ENCODE results near the gene FAM72C.
"Not testable (repeated sequence)": the region's sequence is repeated elsewhere in the genome, so short reads cannot be mapped to it uniquely, and the experiment has no call there.

FAM72C gene

GRCh38 chr1:144002141-144002881 is 30.5 kb upstream of the FAM72C start:
- peak; percentile 75 for ATAC-seq (ENCODE audit: low read depth)
- not testable (repeated sequence) for H3K27ac ChIP-seq (ENCODE audit: poor library complexity, severe bottlenecking); H3K4me3 ChIP-seq (ENCODE audit: severe bottlenecking); H3K27me3 ChIP-seq (ENCODE audit: insufficient read depth, poor library complexity, severe bottlenecking); DNase-seq (ENCODE audit: low spot score); H3K36me3 ChIP-seq (ENCODE audit: low read depth); H3K9me3 ChIP-seq (ENCODE audit: severe bottlenecking); H3K4me1 ChIP-seq (ENCODE audit: insufficient read depth, poor library complexity, severe bottlenecking)

- not testable (repeated sequence) for ATAC-seq (ENCODE audit: low read depth); H3K4me1 ChIP-seq (ENCODE audit: insufficient read depth, poor library complexity, severe bottlenecking); H3K9me3 ChIP-seq (ENCODE audit: severe bottlenecking); DNase-seq (ENCODE audit: low spot score); H3K4me3 ChIP-seq (ENCODE audit: severe bottlenecking); H3K27me3 ChIP-seq (ENCODE audit: insufficient read depth, poor library complexity, severe bottlenecking); H3K36me3 ChIP-seq (ENCODE audit: low read depth); H3K27ac ChIP-seq (ENCODE audit: poor library complexity, severe bottlenecking)
Measured at GRCh38 chr1:144001077-144001476, 29.3 kb upstream of the FAM72C start.

- DNase-seq (ENCODE audit: low spot score); H3K27me3 ChIP-seq (ENCODE audit: insufficient read depth, poor library complexity, severe bottlenecking); H3K27ac ChIP-seq (ENCODE audit: poor library complexity, severe bottlenecking); H3K4me3 ChIP-seq (ENCODE audit: severe bottlenecking); H3K9me3 ChIP-seq (ENCODE audit: severe bottlenecking); H3K36me3 ChIP-seq (ENCODE audit: low read depth); H3K4me1 ChIP-seq (ENCODE audit: insufficient read depth, poor library complexity, severe bottlenecking): not testable (repeated sequence)
- ATAC-seq (ENCODE audit: low read depth), result peak; percentile 75
Measured at GRCh38 chr1:143996020-143996419, 24.2 kb upstream of the FAM72C start.

- H3K36me3 ChIP-seq (ENCODE audit: low read depth); H3K4me1 ChIP-seq (ENCODE audit: insufficient read depth, poor library complexity, severe bottlenecking); H3K27me3 ChIP-seq (ENCODE audit: insufficient read depth, poor library complexity, severe bottlenecking); DNase-seq (ENCODE audit: low spot score); H3K27ac ChIP-seq (ENCODE audit: poor library complexity, severe bottlenecking); H3K9me3 ChIP-seq (ENCODE audit: severe bottlenecking); H3K4me3 ChIP-seq (ENCODE audit: severe bottlenecking): not testable (repeated sequence)
- peak; percentile 63; the same call in 1 of the 3 replicates for ATAC-seq (ENCODE audit: low read depth)
Measured at GRCh38 chr1:143993301-143993907, 21.6 kb upstream of the FAM72C start.

- ATAC-seq (ENCODE audit: low read depth), result peak; percentile 57
- not testable (repeated sequence) for DNase-seq (ENCODE audit: low spot score); H3K27me3 ChIP-seq (ENCODE audit: insufficient read depth, poor library complexity, severe bottlenecking); H3K36me3 ChIP-seq (ENCODE audit: low read depth); H3K9me3 ChIP-seq (ENCODE audit: severe bottlenecking); H3K27ac ChIP-seq (ENCODE audit: poor library complexity, severe bottlenecking); H3K4me3 ChIP-seq (ENCODE audit: severe bottlenecking); H3K4me1 ChIP-seq (ENCODE audit: insufficient read depth, poor library complexity, severe bottlenecking)
Measured at GRCh38 chr1:143990699-143991098, 18.9 kb upstream of the FAM72C start.

GRCh38 chr1:143989719-143990118 is 17.9 kb upstream of the FAM72C start:
- DNase-seq (ENCODE audit: low spot score); H3K4me3 ChIP-seq (ENCODE audit: severe bottlenecking); H3K27ac ChIP-seq (ENCODE audit: poor library complexity, severe bottlenecking); H3K27me3 ChIP-seq (ENCODE audit: insufficient read depth, poor library complexity, severe bottlenecking); ATAC-seq (ENCODE audit: low read depth); H3K9me3 ChIP-seq (ENCODE audit: severe bottlenecking); H3K36me3 ChIP-seq (ENCODE audit: low read depth); H3K4me1 ChIP-seq (ENCODE audit: insufficient read depth, poor library complexity, severe bottlenecking): not testable (repeated sequence)

GRCh38 chr1:143989427-143989712 is 17.6 kb upstream of the FAM72C start:
- not testable (repeated sequence) for H3K27me3 ChIP-seq (ENCODE audit: insufficient read depth, poor library complexity, severe bottlenecking); H3K9me3 ChIP-seq (ENCODE audit: severe bottlenecking); H3K27ac ChIP-seq (ENCODE audit: poor library complexity, severe bottlenecking); DNase-seq (ENCODE audit: low spot score); H3K4me3 ChIP-seq (ENCODE audit: severe bottlenecking); H3K36me3 ChIP-seq (ENCODE audit: low read depth); H3K4me1 ChIP-seq (ENCODE audit: insufficient read depth, poor library complexity, severe bottlenecking); ATAC-seq (ENCODE audit: low read depth)

GRCh38 chr1:143988602-143989426 is 17.0 kb upstream of the FAM72C start:
- H3K9me3 ChIP-seq (ENCODE audit: severe bottlenecking); H3K27ac ChIP-seq (ENCODE audit: poor library complexity, severe bottlenecking); H3K27me3 ChIP-seq (ENCODE audit: insufficient read depth, poor library complexity, severe bottlenecking); DNase-seq (ENCODE audit: low spot score); H3K4me3 ChIP-seq (ENCODE audit: severe bottlenecking); ATAC-seq (ENCODE audit: low read depth); H3K4me1 ChIP-seq (ENCODE audit: insufficient read depth, poor library complexity, severe bottlenecking); H3K36me3 ChIP-seq (ENCODE audit: low read depth): not testable (repeated sequence)

GRCh38 chr1:143987868-143988267 is 16.1 kb upstream of the FAM72C start:
- H3K27me3 ChIP-seq (ENCODE audit: insufficient read depth, poor library complexity, severe bottlenecking); H3K4me3 ChIP-seq (ENCODE audit: severe bottlenecking); H3K36me3 ChIP-seq (ENCODE audit: low read depth); H3K4me1 ChIP-seq (ENCODE audit: insufficient read depth, poor library complexity, severe bottlenecking); DNase-seq (ENCODE audit: low spot score); H3K9me3 ChIP-seq (ENCODE audit: severe bottlenecking); H3K27ac ChIP-seq (ENCODE audit: poor library complexity, severe bottlenecking); ATAC-seq (ENCODE audit: low read depth): not testable (repeated sequence)

GRCh38 chr1:143984721-143985473 is 13.1 kb upstream of the FAM72C start:
- ATAC-seq (ENCODE audit: low read depth); H3K9me3 ChIP-seq (ENCODE audit: severe bottlenecking); H3K36me3 ChIP-seq (ENCODE audit: low read depth); H3K4me1 ChIP-seq (ENCODE audit: insufficient read depth, poor library complexity, severe bottlenecking); H3K27me3 ChIP-seq (ENCODE audit: insufficient read depth, poor library complexity, severe bottlenecking); H3K4me3 ChIP-seq (ENCODE audit: severe bottlenecking); DNase-seq (ENCODE audit: low spot score); H3K27ac ChIP-seq (ENCODE audit: poor library complexity, severe bottlenecking): not testable (repeated sequence)

GRCh38 chr1:143974416-143974815 is 2.6 kb upstream of the FAM72C start:
- H3K9me3 ChIP-seq (ENCODE audit: severe bottlenecking); H3K36me3 ChIP-seq (ENCODE audit: low read depth); ATAC-seq (ENCODE audit: low read depth); H3K4me3 ChIP-seq (ENCODE audit: severe bottlenecking); H3K27me3 ChIP-seq (ENCODE audit: insufficient read depth, poor library complexity, severe bottlenecking); DNase-seq (ENCODE audit: low spot score); H3K4me1 ChIP-seq (ENCODE audit: insufficient read depth, poor library complexity, severe bottlenecking); H3K27ac ChIP-seq (ENCODE audit: poor library complexity, severe bottlenecking): not testable (repeated sequence)

Measured in RWPE2 (cell line).